HepG2 (cell line): ENCODE measurements around the gene H2AZ2. TPM values are rescaled to one million over a fixed set of nuclear protein-coding genes. Genes with fewer than 3 reads are reported as not detected.
A peak's percentile ranks its signal among the peaks of the same experiment; 100 is the strongest.

Experiments used
- ATF4 ChIP-seq, 2 experiments: fragments of 450-650 bp in 1 of 2; sonication (generic) in 1 of 2; formaldehyde crosslinking; IDR thresholded peaks; 2 replicates each; pipeline versions ENCODE4 v1.5.0 to v1.8.0; 2020 to 2022; ENCODE audit warnings: mild to moderate bottlenecking in 1 of 2, missing genetic modification reagents in 1 of 2
- BRF2 ChIP-seq: sonication (generic); formaldehyde crosslinking; IDR thresholded peaks from 2 replicates; pipeline ENCODE4 v1.8.1; 2022; ENCODE audit warnings: mild to moderate bottlenecking, missing genetic modification reagents
- GLI4 ChIP-seq: sonication (generic); formaldehyde crosslinking; IDR thresholded peaks from 2 replicates; pipeline ENCODE4 v1.5.1; 2020; ENCODE audit warnings: missing genetic modification reagents, mild to moderate bottlenecking, moderate library complexity, borderline replicate concordance
- HMG20A ChIP-seq: IDR thresholded peaks from 2 replicates; pipeline ENCODE4 v1.6.1; 2016; ENCODE audit warnings: borderline replicate concordance
- HOXD1 ChIP-seq: sonication (generic); formaldehyde crosslinking; IDR thresholded peaks from 2 replicates; pipeline ENCODE4 v1.5.0; 2020; ENCODE audit warnings: missing genetic modification reagents
- LCORL ChIP-seq, 2 experiments: fragments of 450-650 bp in 1 of 2; sonication (generic) in 1 of 2; formaldehyde crosslinking in 1 of 2; IDR thresholded peaks; 2 replicates each; pipeline versions ENCODE4 v1.5.0 to v1.6.1; 2017 to 2020; ENCODE audit warnings: antibody characterized with exemption in 1 of 2, missing genetic modification reagents in 1 of 2
- MIER2 ChIP-seq: IDR thresholded peaks from 2 replicates; pipeline ENCODE4 v1.6.1; 2016; ENCODE audit warnings: missing biosample characterization, missing genetic modification reagents
- MYNN ChIP-seq: sonication (generic); formaldehyde crosslinking; IDR thresholded peaks from 2 replicates; pipeline ENCODE4 v1.4.0; 2020; ENCODE audit warnings: mild to moderate bottlenecking, low read depth, missing genetic modification reagents
- NFATC3 ChIP-seq: sonication (generic); formaldehyde crosslinking; IDR thresholded peaks from 2 replicates; pipeline ENCODE4 v1.5.1; 2020; ENCODE audit warnings: mild to moderate bottlenecking, missing genetic modification reagents
- ONECUT2 ChIP-seq: sonication (generic); formaldehyde crosslinking; IDR thresholded peaks from 2 replicates; pipeline ENCODE4 v1.4.0; 2020; ENCODE audit warnings: missing genetic modification reagents
- POLR2AphosphoS5 ChIP-seq: IDR thresholded peaks from 2 replicates; pipeline ENCODE4 v1.6.1; 2012; ENCODE audit warnings: low read depth, low read length
- POLR2G ChIP-seq: fragments of 200-400 bp; formaldehyde crosslinking; IDR thresholded peaks from 2 replicates; pipeline ENCODE4 v1.6.1; 2018; ENCODE audit warnings: mild to moderate bottlenecking, low read depth, low read length, moderate library complexity
- PREB ChIP-seq: sonication (generic); formaldehyde crosslinking; IDR thresholded peaks from 2 replicates; pipeline ENCODE4 v1.4.0; 2020; ENCODE audit warnings: missing genetic modification reagents
- SRF ChIP-seq: IDR thresholded peaks from 2 replicates; pipeline ENCODE4 v1.6.1; 2011; ENCODE audit warnings: mild to moderate bottlenecking, low read depth, low read length, moderate library complexity
- ZBTB14 ChIP-seq: sonication (generic); formaldehyde crosslinking; IDR thresholded peaks from 2 replicates; pipeline ENCODE4 v1.4.0; 2020; ENCODE audit warnings: missing genetic modification reagents
- ZBTB7A ChIP-seq: sonication (generic); formaldehyde crosslinking; IDR thresholded peaks from 2 replicates; pipeline ENCODE4 v1.8.0; 2022; ENCODE audit warnings: mild to moderate bottlenecking, missing genetic modification reagents
- ZFP36L1 ChIP-seq: sonication (generic); formaldehyde crosslinking; IDR thresholded peaks from 2 replicates; pipeline ENCODE4 v1.8.0; 2022; ENCODE audit warnings: mild to moderate bottlenecking, missing genetic modification reagents, moderate library complexity
- ZFX ChIP-seq: sonication (generic); formaldehyde crosslinking; IDR thresholded peaks from 2 replicates; pipeline ENCODE4 v1.4.0; 2020; ENCODE audit warnings: mild to moderate bottlenecking, low read depth, missing genetic modification reagents, moderate library complexity
- ZKSCAN5 ChIP-seq: sonication (generic); formaldehyde crosslinking; IDR thresholded peaks from 2 replicates; pipeline ENCODE4 v1.5.1; 2020; ENCODE audit warnings: mild to moderate bottlenecking, missing genetic modification reagents
- ZNF12 ChIP-seq: sonication (generic); formaldehyde crosslinking; IDR thresholded peaks from 2 replicates; pipeline ENCODE4 v1.5.0; 2020; ENCODE audit warnings: missing genetic modification reagents
- ZNF292 ChIP-seq: sonication (generic); formaldehyde crosslinking; IDR thresholded peaks from 2 replicates; pipeline ENCODE4 v1.8.1; 2022; ENCODE audit warnings: mild to moderate bottlenecking, low read depth, missing genetic modification reagents, borderline replicate concordance
- ZNF343 ChIP-seq: sonication (generic); formaldehyde crosslinking; IDR thresholded peaks from 2 replicates; pipeline ENCODE4 v1.4.0; 2020; ENCODE audit warnings: mild to moderate bottlenecking, missing genetic modification reagents
- ZNF350 ChIP-seq: sonication (generic); formaldehyde crosslinking; IDR thresholded peaks from 2 replicates; pipeline ENCODE4 v1.4.0; 2020; ENCODE audit warnings: mild to moderate bottlenecking, low read depth, missing genetic modification reagents, borderline replicate concordance
- ZNF724P ChIP-seq: sonication (generic); formaldehyde crosslinking; IDR thresholded peaks from 2 replicates; pipeline ENCODE4 v1.8.0; 2022; ENCODE audit warnings: missing genetic modification reagents, borderline replicate concordance
- ZNF790 ChIP-seq: sonication (generic); formaldehyde crosslinking; IDR thresholded peaks from 2 replicates; pipeline ENCODE4 v1.8.0; 2022; ENCODE audit warnings: missing genetic modification reagents, mild to moderate bottlenecking, borderline replicate concordance
- polyA plus RNA-seq, 8 experiments: library from polyadenylated mRNA; depleted of rRNA in 3 of 8; stranded (reverse) in 7 of 8; unstranded in 1 of 8; fragments of >200 nt; fragmentation: Illumina TruSeq in 4 of 8; extraction: Trizol in 4 of 8; gene quantifications; 2 replicates each; pipeline versions ENCODE4 v1.2.1 to v1.2.3, GENCODE V29; 2011 to 2016; ENCODE audit warnings: low read depth in 4 of 8, missing spikeins in 1 of 8, mixed read lengths in 1 of 8; ENCODE audit not compliant: insufficient read depth in 1 of 8
- total RNA-seq, 5 experiments: library from RNA; depleted of rRNA; stranded (reverse); fragments of >200 nt; fragmentation: Illumina TruSeq; extraction: Trizol; gene quantifications; 2 replicates each; pipeline ENCODE4 v1.2.3, GENCODE V29; 2016; ENCODE audit warnings: low read depth in 1 of 5

H2AZ2 gene
- total and polyA plus RNA-seq, 2 of the 13 experiments (the other 11 are each of a cell fraction or from before 2014, with no cell fraction given): 121 to 223 TPM

GRCh38 chr7:44885394-44886317 lies 37.8 kb upstream of the H2AZ2 start, which contains the start of gene PURB (continued):
- TF ChIP-seq ZNF292: peak; percentile 47; the same call in 1 of the 2 replicates
- TF ChIP-seq ZBTB7A (CRISPR knock-in tag): no peak; the same call in 1 of the 2 replicates
- peak; percentile 95 for TF ChIP-seq POLR2G
- TF ChIP-seq ONECUT2 (CRISPR knock-in tag): no peak
- peak; percentile 57; the same call in 1 of the 2 replicates for TF ChIP-seq ZNF343 (CRISPR knock-in tag)
- TF ChIP-seq LCORL (IDR thresholded peaks at IDR 0.05): no peak
- TF ChIP-seq LCORL (CRISPR knock-in tag; IDR thresholded peaks at IDR 0.05): peak; percentile 33; the same call in 1 of the 2 replicates
- no peak; the same call in 1 of the 2 replicates for TF ChIP-seq ZNF790 (CRISPR knock-in tag)
- TF ChIP-seq ZKSCAN5: no peak
- 0 out of 2 replicates have a peak, but pooled peaks have one; percentile 16 for TF ChIP-seq MIER2 (CRISPR knock-in tag)
- TF ChIP-seq BRF2 (CRISPR knock-in tag): peak; percentile 66; the same call in 1 of the 2 replicates
- TF ChIP-seq SRF: peak; percentile 74
- peak; percentile 32; the same call in 1 of the 2 replicates for TF ChIP-seq ZNF12 (CRISPR knock-in tag)
- no peak for TF ChIP-seq HMG20A
- TF ChIP-seq ZFP36L1: no peak
- peak; percentile 33; the same call in 1 of the 2 replicates for TF ChIP-seq ZBTB14 (CRISPR knock-in tag)
- TF ChIP-seq ZNF724P (CRISPR knock-in tag): peak; percentile 69; the same call in 1 of the 2 replicates
- TF ChIP-seq ATF4 (CRISPR knock-in tag; IDR thresholded peaks at IDR 0.05): peak in 1 of 2 experiments; percentile 42; a peak in 1 of 4 replicates
- TF ChIP-seq POLR2AphosphoS5: peak; percentile 79
- TF ChIP-seq ZFX (CRISPR knock-in tag): peak; percentile 95
- no peak for TF ChIP-seq PREB (CRISPR knock-in tag)
- TF ChIP-seq HOXD1 (CRISPR knock-in tag): no peak
- 0 out of 2 replicates have a peak, but pooled peaks have one; percentile 27 for TF ChIP-seq NFATC3 (CRISPR knock-in tag)
- TF ChIP-seq GLI4 (CRISPR knock-in tag): peak; percentile 52; the same call in 1 of the 2 replicates
- TF ChIP-seq MYNN (CRISPR knock-in tag): no peak; the same call in 1 of the 2 replicates
- TF ChIP-seq ZNF350: 0 out of 2 replicates have a peak, but pooled peaks have one; percentile 41
